GM21529 (cell line): ENCODE results near the gene FARSA.
A peak's percentile ranks its signal among the peaks of the same experiment; 100 is the strongest.
"Not testable (repeated sequence)": the region's sequence is repeated elsewhere in the genome, so short reads cannot be mapped to it uniquely, and the experiment has no call there.

Experiments used
- ATAC-seq: cut with Tn5 transposase; IDR thresholded peaks from one replicate; pipeline ENCODE4 v1.9.1; 2021; ENCODE audit not compliant: unreplicated experiment

The FARSA gene

GRCh38 chr19:12954612-12954962 is 21.1 kb upstream of the FARSA start:
- ATAC-seq = no peak

GRCh38 chr19:12953799-12954611 is 20.5 kb upstream of the FARSA start:
- no peak for ATAC-seq

- no peak for ATAC-seq
These were observed 19.8 kb upstream of the FARSA start for GRCh38 chr19:12953138-12953798.

- no peak for ATAC-seq
These were observed 19.1 kb upstream of the FARSA start for GRCh38 chr19:12952488-12953137.

- not testable (repeated sequence) for ATAC-seq
These were observed 18.5 kb upstream of the FARSA start for GRCh38 chr19:12952050-12952449.

- no peak for ATAC-seq
These were observed 16.1 kb upstream of the FARSA start for GRCh38 chr19:12949363-12950283.

GRCh38 chr19:12948612-12949362 is 15.3 kb upstream of the FARSA start:
- ATAC-seq = no peak

GRCh38 chr19:12947702-12948611 is 14.4 kb upstream of the FARSA start:
- no peak for ATAC-seq

GRCh38 chr19:12946731-12947496 is 13.4 kb upstream of the FARSA start:
- ATAC-seq = no peak

GRCh38 chr19:12946092-12946721 is 12.7 kb upstream of the FARSA start:
- ATAC-seq = peak; percentile 37

GRCh38 chr19:12945479-12946091 is 12.1 kb upstream of the FARSA start, which contains the start of gene RAD23A:
Gene RAD23A (plus strand): TSS chr19:12945862. CDS start chr19:12945949, 87 bp downstream.
- ATAC-seq = peak; percentile 60

GRCh38 chr19:12944104-12944674 is 10.7 kb upstream of the FARSA start:
- no peak for ATAC-seq

- ATAC-seq = no peak
These were observed 10.0 kb upstream of the FARSA start for GRCh38 chr19:12943437-12944044.

GRCh38 chr19:12940897-12941296 is 7.4 kb upstream of the FARSA start:
- ATAC-seq = no peak

- no peak for ATAC-seq
These were observed 6.5 kb upstream of the FARSA start for GRCh38 chr19:12939975-12940423.

- ATAC-seq = peak; percentile 5
These were observed 5.5 kb upstream of the FARSA start for GRCh38 chr19:12938779-12939601.
